Measurements from ENCODE around the gene BRME1.

GRCh38 chr19:13909430-13909829 is 3.5 kb upstream of the BRME1 start:
- TF ChIP-seq POLR2A (IDR thresholded peaks at IDR 0.05; ENCODE audit: low read depth, low read length) (no peak), POLR2AphosphoS5 (IDR thresholded peaks at IDR 0.05; ENCODE audit: low read depth, low read length) (no peak), TAF1 (IDR thresholded peaks at IDR 0.05; ENCODE audit: borderline replicate concordance, low read depth, low read length) (no peak)

Data from GM12892 (cell line).